ENCODE data around the gene SPAG6.
"Not testable (repeated sequence)": the region's sequence is repeated elsewhere in the genome, so short reads cannot be mapped to it uniquely, and the experiment has no call there.

SPAG6 gene

DNA sequence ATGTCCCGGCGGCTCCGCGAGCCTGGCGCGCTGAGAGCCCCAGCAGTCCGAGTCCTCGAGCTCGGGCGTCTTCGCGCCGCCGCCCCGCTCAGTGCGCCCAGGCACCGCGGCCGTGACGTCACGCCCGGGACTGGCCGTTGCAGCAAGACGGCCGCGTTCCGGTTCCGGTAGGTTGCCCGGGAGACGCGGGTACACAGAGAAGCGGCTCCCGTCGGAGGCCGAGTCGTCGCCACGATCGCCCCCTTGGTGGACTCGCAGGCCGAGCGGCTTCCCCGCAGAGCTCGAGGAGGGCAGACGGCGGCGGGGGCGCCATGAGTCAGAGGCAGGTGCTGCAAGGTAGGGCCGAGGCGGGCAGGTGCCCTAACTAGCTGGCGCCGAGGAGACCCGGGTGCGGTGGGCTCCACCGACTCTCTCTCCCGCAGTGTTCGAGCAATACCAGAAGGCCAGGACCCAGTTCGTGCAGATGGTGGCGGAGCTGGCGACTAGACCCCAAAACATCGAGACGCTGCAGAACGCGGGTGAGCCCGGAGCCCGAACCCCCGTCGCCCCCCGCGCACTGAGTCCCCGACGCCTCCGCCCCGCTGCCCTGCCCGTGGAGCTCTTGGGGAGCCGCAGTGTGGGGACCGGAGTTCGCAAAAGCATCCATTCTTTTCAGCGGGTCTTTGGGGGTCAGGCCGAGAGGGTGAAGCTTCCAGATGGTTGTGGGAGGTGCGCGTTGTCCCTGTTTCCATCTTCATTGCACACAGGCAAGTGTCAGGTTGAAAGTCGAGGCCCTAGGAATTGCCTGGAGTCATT, at the start of gene SPAG6:
SPAG6 (plus strand) TSS at position 196 of the 795 bp plus-strand sequence; CDS start at position 312, 116 bp downstream.
- DNase-seq (ENCODE audit: low spot score): no peak

DNA sequence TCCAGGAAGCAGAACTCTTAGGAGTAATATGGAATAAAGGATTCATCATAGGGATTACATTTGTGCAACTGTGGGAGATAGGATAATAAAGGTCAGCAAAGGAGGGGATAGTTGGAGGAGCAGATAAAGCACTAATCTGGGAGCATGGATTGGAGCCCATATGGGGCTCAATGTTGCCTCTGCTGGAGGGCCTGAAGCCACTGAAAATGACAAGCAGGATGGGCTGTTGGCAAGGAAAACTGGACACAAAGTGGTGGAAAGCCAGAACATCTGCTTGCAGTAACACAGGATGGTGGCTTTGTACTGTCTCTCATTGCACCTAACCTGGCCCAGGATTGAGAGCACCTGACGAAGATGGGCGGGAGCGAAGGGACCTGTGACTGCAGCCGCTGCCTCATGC, 44.1 kb upstream of the SPAG6 start:
- no peak for DNase-seq (ENCODE audit: low spot score)

DNA sequence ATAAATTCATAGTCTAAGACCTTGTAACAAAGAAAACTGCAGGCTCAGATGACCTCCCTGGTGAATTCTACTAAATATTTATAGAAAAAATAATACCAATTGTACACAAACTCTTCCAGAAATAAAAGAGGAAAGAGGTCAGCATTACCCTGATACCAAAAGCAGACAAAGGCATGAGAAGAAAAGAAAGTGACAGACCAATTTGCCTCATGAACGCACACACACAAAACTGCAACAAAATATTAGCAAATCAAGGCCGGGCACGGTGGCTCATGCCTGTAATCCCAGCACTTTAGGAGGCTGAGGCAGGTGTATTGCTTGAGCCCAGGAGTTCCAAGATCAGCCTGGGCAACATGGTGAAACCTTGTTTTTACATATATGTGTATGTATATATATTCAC, 41.8 kb upstream of the SPAG6 start:
- no peak for DNase-seq (ENCODE audit: low spot score)

DNA sequence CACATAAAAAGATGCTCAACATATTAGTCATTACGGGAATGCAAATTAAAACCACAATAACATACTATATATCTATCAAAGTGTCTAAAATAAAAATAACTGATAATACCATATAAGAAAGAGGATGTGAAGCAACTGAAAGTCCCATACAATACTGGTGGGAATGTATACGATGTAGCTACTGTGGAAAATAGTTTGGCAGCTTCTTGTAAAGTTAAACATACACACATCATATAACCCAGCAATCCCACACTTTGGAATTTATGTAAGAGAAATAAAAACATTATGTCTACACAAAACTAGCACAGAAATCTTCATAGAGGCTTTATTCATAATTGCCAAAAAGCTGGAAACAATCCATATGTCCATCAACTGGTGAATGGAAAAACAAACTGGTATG, 39.6 kb upstream of the SPAG6 start:
- DNase-seq (ENCODE audit: low spot score): no peak

DNA sequence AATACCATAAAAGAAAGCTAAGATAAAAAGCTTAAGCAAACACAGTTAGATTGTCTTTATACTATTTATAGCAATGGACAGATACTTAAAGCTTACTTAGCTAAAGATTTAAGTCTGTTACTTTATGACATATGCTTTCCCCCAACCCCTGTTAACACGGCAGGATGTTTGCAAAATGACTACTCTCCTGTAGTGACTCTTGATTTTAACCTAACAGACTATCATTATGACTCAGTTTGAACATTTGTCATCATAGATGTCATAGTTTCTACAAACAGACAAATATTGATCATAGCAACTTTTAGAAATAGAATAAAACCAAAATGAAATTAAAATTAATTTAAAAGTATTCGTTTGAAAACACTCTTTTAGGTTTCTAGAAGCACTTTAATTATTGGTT, 36.9 kb upstream of the SPAG6 start:
- peak; percentile 35 for DNase-seq (ENCODE audit: low spot score)

DNA sequence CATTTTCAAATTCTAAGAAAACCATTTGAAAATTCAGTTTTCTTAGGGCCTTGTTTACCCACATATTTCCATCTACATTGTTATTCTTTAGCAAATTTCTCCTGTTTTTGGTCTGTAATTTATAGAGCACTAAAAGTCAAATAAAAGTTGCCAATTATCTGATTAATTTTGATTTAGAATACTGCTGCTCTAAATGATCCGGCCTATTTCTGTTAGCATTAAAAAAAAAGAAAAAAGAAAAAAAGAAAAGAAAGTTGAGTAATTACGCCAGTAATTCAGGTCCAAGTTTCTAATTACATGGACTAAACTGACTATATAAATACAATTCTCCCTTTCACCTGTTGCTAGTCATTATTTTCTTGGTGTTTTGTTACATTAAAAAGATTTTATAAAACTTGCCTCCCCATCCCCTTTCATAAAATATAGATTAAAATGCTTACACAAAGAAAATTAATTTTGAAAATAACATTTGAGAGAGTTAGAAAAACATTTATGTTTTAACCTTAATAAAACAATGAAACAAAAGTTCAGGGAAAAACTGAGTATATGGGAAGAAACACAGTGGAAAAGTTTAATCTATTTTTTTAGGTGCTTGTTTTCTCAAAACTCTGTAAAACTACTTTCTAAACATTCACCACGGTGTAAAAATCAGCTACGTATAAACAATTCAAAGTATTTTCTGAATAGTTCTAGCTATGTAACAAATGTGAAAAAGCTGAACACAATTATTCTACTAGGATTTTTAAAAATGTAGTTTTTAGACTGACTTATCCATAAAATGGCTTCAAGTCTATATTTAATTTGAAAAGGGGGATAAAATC, 35.9 kb upstream of the SPAG6 start:
- DNase-seq (ENCODE audit: low spot score): no peak

DNA sequence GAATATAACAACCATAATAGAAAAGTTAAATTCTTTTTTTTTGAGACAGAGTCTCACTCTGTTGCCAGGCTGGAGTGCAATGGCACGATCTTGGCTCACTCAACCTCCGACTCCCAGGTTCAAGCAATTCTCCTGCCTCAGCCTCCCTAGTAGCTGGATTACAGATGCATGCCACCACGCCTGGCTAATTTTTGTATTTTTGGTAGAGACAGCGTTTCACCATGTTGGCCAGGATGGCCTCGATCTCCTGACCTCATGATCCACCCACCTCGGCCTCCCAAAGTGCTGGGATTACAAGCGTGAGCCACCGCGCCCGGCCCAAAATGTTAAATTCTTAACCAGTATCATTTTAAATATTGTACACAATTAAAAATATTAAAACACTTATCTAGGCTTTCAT, 35.3 kb upstream of the SPAG6 start:
- DNase-seq (ENCODE audit: low spot score): not testable (repeated sequence)

DNA sequence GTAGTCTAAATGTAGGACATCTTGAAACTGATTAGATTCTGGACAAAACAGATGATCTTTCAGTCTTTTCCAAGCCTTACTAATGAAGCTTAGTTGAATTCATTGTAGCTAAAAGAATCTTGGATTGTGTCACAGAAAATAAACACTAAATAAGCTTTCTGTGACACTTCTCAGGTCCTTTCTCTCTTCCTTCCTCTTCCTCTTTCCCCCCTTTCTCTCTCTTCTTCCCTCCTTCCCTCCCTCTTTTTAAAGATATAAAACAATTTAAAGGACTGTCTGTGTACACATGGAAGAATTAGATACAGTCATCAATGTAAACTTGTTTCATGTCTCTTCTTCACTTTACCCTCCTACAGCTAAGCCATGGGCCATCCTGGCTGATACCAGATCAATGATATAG, 34.4 kb upstream of the SPAG6 start:
- no peak for DNase-seq (ENCODE audit: low spot score)

DNA sequence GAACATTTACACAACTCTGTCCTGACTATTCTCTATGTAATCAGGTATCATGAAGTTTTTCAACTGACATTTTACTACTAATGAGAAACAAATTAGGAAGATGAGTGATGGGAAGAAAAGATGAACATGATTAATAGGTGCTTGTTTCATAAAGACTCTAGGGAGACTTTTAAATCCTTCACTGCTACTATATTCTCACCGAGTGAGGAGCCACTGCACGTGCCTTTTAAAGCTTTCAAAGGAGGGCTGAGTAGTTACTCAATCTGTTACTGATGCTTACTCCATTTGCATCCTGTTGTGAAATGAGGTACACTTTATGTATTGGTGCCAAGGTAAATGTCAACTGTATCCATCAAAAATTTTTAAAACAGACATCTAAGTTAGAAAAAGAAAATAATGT, 30.4 kb upstream of the SPAG6 start:
- no peak for DNase-seq (ENCODE audit: low spot score)

DNA sequence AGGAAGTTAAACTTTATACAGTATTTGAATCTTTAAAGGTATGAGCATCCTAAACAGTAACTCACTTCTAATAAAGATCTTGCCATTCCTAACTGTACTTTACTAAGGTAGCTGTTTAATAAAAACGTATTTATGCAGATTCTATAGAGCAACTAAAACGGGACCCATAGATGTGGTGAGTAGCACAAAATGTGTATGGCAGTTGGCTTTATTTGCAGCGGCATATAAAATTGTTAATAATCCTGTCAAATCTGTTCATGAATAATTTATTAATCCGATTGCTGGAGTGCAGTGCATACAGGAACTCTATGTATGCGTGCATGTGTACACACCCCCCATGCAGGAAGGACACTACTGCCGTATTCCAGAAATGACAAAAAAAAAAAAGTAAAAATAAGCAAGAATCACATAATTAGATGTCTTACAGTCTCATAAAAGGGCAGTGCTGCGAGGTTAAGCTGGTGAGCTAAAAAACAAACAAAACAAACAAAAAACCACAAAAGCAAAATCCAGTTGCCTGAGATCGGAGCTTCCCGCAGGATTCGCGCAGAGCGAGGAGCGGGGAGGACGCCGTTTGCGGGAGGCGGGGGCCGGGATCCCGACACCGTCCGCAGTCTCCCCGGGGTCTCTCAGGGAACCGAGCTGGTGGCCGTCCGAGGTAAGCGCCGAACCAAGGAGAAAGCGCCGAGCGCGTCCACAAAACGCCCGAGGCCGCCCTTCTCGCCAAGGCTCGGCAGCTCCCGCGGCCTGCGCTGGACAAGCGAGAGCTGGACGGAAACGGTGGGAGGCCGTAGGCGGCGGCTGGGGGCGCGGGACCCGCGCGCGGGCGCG, 29.6 kb upstream of the SPAG6 start:
- no peak for DNase-seq (ENCODE audit: low spot score)

DNA sequence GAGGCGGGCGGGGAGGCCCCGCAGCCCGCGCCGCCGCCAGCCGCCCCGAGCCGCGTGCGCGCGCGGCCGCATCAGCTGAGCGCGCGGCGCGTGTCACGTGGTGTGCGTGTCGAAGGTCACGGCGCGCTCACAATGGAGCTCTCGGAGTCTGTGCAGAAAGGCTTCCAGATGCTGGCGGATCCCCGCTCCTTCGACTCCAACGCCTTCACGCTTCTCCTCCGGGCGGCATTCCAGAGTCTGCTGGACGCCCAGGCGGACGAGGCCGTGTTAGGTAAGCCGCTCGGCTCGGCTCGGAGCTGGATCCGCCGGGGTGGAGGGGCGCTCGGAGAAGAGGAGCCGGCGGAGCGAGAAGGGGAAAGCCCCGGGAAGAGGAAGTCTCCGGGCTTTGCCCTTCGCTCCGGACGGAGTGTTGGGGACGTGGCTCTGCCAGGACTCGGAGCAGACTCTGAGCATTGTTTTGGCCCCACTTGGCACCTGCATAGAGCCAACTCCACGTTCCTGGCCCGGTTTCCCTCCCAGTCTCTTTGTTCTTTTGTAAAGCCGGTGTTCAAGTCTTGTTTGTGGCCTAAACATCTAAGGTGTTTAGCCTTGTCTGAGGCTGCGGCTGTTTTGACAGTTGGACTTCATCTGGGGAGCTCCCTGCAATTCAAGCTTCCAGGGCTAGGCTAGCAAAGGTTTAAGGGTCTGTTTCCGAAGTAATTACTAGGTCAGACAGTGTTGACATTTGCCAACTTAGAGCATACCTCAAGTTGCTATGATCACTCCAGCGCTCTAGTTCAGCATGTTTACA, 28.8 kb upstream of the SPAG6 start, which contains the start of gene COMMD3:
COMMD3 (plus strand) TSS at position 103 of the 790 bp plus-strand sequence; CDS start at position 133, 30 bp downstream.
- peak; percentile 78 for DNase-seq (ENCODE audit: low spot score)

DNA sequence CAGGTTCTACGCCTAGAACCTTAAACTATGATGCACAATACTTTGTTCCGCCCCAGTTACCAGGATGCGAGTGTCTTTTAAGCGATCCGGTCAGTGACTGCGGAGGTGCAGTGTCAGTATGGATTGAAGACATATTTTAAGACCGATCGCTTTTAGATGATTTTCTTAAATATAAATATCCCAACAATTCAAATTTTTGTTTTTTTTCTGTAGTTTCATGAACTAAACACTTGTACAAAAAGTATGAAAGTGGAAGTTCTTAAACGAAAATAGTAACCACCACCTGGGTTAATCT, 28.3 kb upstream of the SPAG6 start:
- no peak for DNase-seq (ENCODE audit: low spot score)

DNA sequence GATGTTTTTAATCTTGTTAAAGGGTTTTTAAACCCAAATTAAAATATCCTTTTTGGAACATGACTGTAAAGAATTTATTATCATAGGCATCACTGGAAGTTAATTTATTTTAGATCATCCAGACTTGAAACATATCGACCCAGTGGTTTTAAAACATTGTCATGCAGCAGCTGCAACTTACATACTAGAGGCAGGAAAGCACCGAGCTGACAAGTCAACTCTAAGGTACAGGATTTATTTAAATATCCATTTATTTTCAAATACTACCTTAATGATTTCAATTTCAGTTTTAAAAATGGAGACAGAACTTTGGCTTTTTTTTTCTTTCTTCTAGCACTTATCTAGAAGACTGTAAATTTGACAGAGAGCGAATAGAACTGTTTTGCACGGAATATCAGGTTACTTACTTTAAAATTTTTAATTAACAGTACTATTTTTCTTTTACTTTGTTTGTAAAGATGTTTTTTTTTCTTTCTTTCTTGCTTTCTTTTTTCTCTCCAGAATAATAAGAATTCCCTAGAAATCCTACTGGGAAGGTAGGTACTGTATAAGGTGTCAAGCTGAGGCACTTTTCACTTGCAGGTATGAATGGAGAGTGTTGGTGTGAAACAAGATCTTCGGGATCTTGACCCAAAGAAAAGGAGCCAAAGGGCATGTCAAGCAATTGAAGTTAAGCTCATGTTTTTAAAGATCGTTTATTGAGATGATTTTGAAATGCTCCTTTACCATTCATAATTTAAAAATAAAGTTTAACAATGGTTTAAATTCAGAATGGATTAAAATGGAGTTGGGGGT, 27.3 kb upstream of the SPAG6 start:
- no peak for DNase-seq (ENCODE audit: low spot score)

DNA sequence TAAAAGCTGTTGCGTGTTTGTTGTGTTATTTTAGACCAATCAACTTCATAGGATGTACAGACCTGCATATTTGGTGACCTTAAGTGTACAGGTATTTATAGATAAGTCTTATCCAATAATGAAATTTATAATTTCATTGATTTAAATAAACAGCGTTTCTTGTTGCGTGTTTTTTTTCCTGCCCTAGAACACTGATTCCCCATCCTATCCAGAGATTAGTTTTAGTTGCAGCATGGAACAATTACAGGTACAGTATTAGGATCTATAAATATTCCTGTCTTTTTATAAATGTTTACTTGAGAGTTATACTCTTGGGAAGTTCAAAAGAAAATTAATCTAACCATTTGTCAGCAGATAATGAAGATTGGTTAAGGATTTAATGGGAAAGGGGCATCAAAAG, 26.5 kb upstream of the SPAG6 start:
- DNase-seq (ENCODE audit: low spot score): no peak

DNA sequence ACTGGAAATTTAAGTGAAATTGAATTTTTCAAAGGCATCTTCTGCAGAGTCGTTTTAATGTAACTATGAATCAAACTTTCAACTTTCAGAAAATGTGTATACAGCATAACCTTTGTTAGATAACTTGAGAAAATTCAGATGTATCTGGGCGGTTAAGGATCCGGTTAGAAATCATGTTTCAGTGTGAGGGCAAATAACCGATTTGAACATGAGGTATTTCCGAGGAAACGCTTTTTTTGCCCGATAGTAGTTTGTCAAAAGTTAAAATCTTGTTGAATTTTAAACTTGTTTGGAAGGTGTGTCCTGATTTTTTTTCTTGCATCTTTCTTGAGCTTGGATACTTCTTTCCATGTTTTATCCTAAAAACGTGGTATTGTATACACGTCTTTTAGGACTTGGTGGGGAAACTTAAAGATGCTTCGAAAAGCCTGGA, 25.7 kb upstream of the SPAG6 start:
- no peak for DNase-seq (ENCODE audit: low spot score)

DNA sequence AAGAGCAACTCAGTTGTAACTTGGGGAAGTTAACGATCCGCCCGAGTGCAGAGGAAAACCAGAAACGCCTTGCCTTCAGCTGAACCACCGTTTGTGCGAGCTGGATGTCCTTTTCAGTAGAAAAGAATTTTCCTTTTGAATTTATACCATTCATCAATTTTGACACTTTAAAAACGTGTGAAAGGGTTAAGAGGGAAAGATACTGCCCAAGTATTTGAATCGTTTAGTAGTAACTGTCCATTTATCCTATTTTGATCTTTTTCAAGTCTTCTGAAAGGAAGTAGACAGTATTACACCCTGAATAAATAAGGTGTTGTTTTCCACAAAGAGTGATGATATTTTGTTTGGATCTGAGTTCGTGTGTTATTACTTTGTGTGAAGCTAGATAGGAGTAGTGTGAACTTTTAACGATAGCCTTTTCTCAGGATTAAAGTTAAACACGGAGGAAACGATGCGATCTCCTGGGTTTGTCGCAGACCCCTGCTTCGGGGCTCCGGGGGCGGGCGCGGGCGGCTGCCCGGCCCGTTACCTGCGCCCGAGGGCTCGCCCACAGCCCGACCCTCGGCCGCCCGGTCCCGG, 25.2 kb upstream of the SPAG6 start:
- no peak for DNase-seq (ENCODE audit: low spot score)

DNA sequence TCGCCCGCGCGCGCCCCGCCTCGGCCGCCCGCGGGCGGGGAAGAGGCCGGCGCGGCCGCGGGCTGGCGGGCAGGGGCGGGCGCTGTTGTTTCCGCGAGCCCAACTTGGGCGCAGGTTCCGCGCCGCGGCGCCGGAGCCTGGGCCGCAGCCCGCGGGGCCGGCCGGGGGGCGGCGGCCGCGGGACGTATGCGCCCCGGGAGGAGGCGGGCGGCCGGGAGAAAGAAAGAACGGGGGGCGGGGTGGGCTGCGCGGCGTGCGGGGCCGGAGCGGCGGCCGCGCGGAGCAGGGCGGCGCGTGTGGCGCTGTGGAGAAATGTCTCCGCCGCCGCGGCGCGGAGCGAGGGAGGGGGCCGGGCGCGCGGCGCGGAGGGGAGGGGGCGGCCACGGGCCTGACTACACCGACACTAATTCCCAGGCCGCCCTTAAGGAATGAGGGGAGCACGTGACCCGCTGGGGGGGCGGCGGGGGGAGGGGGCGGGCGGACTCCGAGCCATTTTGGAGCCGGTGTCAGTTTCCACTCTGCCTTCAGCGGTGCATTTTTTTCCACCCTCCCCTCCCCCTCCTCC, 24.6 kb upstream of the SPAG6 start, which contains the start of gene BMI1:
BMI1 (plus strand) TSS at position 509 of the 565 bp plus-strand sequence. CDS start 5,351 bp downstream, outside the sequence.
- DNase-seq (ENCODE audit: low spot score): no peak

DNA sequence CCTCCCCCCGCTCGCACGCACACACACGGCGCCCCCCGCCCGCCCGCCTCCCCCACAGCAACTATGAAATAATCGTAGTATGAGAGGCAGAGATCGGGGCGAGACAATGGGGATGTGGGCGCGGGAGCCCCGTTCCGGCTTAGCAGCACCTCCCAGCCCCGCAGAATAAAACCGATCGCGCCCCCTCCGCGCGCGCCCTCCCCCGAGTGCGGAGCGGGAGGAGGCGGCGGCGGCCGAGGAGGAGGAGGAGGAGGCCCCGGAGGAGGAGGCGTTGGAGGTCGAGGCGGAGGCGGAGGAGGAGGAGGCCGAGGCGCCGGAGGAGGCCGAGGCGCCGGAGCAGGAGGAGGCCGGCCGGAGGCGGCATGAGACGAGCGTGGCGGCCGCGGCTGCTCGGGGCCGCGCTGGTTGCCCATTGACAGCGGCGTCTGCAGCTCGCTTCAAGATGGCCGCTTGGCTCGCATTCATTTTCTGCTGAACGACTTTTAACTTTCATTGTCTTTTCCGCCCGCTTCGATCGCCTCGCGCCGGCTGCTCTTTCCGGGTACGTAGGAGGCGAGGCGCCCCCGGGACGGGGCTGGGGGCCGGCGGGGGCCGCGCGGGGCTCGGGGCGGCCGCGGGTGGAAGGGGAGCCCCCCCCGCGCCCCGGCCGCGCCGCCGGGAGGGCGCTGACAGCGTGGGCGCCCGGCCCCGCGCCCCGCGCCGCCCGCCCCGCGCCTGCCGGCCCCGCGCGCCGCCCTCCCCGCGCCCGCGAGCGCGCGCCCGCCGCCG, 24.0 kb upstream of the SPAG6 start:
- no peak for DNase-seq (ENCODE audit: low spot score)

All from kidney capillary endothelial cell (primary cell).